K562 (cell line): ENCODE data around the gene CAMK2D. TPM values are rescaled to one million over a fixed set of nuclear protein-coding genes. Genes with fewer than 3 reads are reported as not detected.

Source experiments
- ATF3 ChIP-seq, 2 experiments: fragments of 450-650 bp in 1 of 2; sonication (generic) in 1 of 2; formaldehyde crosslinking in 1 of 2; IDR thresholded peaks in 1 of 2; conservative IDR thresholded peaks in 1 of 2; 2 replicates each; pipeline versions ENCODE4 v1.6.1 to v1.8.1; 2016 to 2023; ENCODE audit warnings: mild to moderate bottlenecking in 2 of 2, moderate library complexity in 2 of 2, inconsistent platforms in 1 of 2, missing genetic modification reagents in 1 of 2
- HBP1 ChIP-seq: fragments of 450-650 bp; formaldehyde crosslinking; IDR thresholded peaks from 2 replicates; pipeline ENCODE4 v1.4.0; 2022; ENCODE audit warnings: missing genetic modification characterization
- ILF3 ChIP-seq: fragments of 450-650 bp; IDR thresholded peaks from 2 replicates; pipeline ENCODE4 v1.6.1; 2018; ENCODE audit warnings: antibody characterized with exemption, mild to moderate bottlenecking, moderate library complexity, borderline replicate concordance
- ZFP1 ChIP-seq: fragments of 450-650 bp; formaldehyde crosslinking; IDR thresholded peaks from 2 replicates; pipeline ENCODE4 v1.4.0; 2020; ENCODE audit warnings: mild to moderate bottlenecking, mixed read lengths
- ZNF518B ChIP-seq: fragments of 250-450 bp; sonication (Bioruptor Pico); IDR thresholded peaks from 2 replicates; pipeline ENCODE4 v1.5.0; 2021; ENCODE audit warnings: mild to moderate bottlenecking, moderate library complexity
- ZNF717 ChIP-seq: fragments of 250-450 bp; sonication (Bioruptor Pico); IDR thresholded peaks from 2 replicates; pipeline ENCODE4 v1.5.0; 2021
- polyA plus RNA-seq, 8 experiments: library from polyadenylated mRNA; depleted of rRNA in 4 of 8; stranded (reverse) in 5 of 8; unstranded in 3 of 8; fragments of >200 nt; fragmentation: Nextera tagmentation in 2 of 8; fragmentation: Illumina TruSeq in 1 of 8; extraction: Ambion mirVana in 2 of 8; extraction: Trizol in 1 of 8; gene quantifications; 2 replicates each; pipeline versions ENCODE4 v1.2.1 to v1.2.3, GENCODE V29; 2011 to 2014; ENCODE audit warnings: inconsistent platforms in 1 of 8, missing spikeins in 1 of 8
- total RNA-seq, 7 experiments: library from RNA; depleted of rRNA in 6 of 7; stranded (reverse); fragments of >200 nt in 6 of 7; fragmentation: Illumina TruSeq in 2 of 7; extraction: Trizol in 2 of 7; gene quantifications; 2 replicates each; pipeline versions ENCODE4 v1.2.1 to v1.2.3, GENCODE V29; 2011 to 2021; ENCODE audit warnings: low replicate concordance in 1 of 7

The CAMK2D gene
- total and polyA plus RNA-seq, 9 of the 15 experiments (the other 6 are each of a cell fraction or from before 2014, with no cell fraction given), result 0.01 to 0.33 (median 0.04) TPM; not detected in 2

- TF ChIP-seq ZNF717 (CRISPR knock-in tag) (no peak), ZFP1 (no peak), ATF3 (IDR thresholded peaks at IDR 0.05) (no peak), ATF3 (CRISPR knock-in tag; conservative IDR thresholded peaks at IDR 0.05) (no peak), ILF3 (no peak), ZNF518B (CRISPR knock-in tag) (no peak), HBP1 (CRISPR knock-in tag) (no peak)
Observed at GRCh38 chr4:113502476-113502875, 259.1 kb downstream of the CAMK2D start (continued).
